GM23338 (cell line): Measurements from ENCODE around the gene G6PC3. TPM values are rescaled to one million over a fixed set of nuclear protein-coding genes. Genes with fewer than 3 reads are reported as not detected.

Experiments used
- ATAC-seq: fragments of 200-7000 bp; cut with Tn5 transposase; 3 replicates; pipeline ENCODE4 v1.9.1; 2020
- DNase-seq: peaks from one replicate; pipeline ENCODE4 v3.0.0-alpha.2; 2015; ENCODE audit warnings: low spot score
- H2AFZ ChIP-seq: fragments of 200-600 bp; sonication (generic); 2 replicates; pipeline ENCODE4 v1.8.0; 2016; ENCODE audit warnings: antibody characterized with exemption, mild to moderate bottlenecking, moderate library complexity
- H3F3A ChIP-seq: fragments of 200-600 bp; sonication (generic); replicated peaks from 2 replicates; pipeline ENCODE4 v1.8.0; 2017; ENCODE audit warnings: antibody characterized with exemption, mixed run types, low read depth
- H3K27ac ChIP-seq: fragments of 200-600 bp; sonication (generic); 2 replicates; pipeline ENCODE4 v1.6.1; 2016; ENCODE audit warnings: low read depth
- H3K27me3 ChIP-seq: fragments of 200-600 bp; sonication (generic); 2 replicates; pipeline ENCODE4 v1.8.0; 2016; ENCODE audit warnings: mild to moderate bottlenecking, mixed run types, moderate library complexity; ENCODE audit not compliant: insufficient read depth
- H3K36me3 ChIP-seq: fragments of 200-600 bp; sonication (generic); 2 replicates; pipeline ENCODE4 v1.8.0; 2016; ENCODE audit warnings: mild to moderate bottlenecking; ENCODE audit not compliant: insufficient read depth
- H3K4me1 ChIP-seq: fragments of 200-600 bp; sonication (generic); 2 replicates; pipeline ENCODE4 v1.8.0; 2016; ENCODE audit warnings: mild to moderate bottlenecking, moderate library complexity; ENCODE audit not compliant: insufficient read depth
- H3K4me2 ChIP-seq: fragments of 200-600 bp; sonication (generic); 2 replicates; pipeline ENCODE4 v1.7.1; 2017; ENCODE audit warnings: mixed run types
- H3K4me3 ChIP-seq: fragments of 200-600 bp; sonication (generic); 2 replicates; pipeline ENCODE4 v1.6.1; 2016; ENCODE audit warnings: mixed run types
- H3K79me2 ChIP-seq: fragments of 200-600 bp; sonication (generic); replicated peaks from 2 replicates; pipeline ENCODE4 v1.8.0; 2017; ENCODE audit warnings: mild to moderate bottlenecking; ENCODE audit not compliant: insufficient read depth
- H3K9me2 ChIP-seq: fragments of 200-600 bp; sonication (generic); 2 replicates; pipeline ENCODE4 v1.8.0; 2017; ENCODE audit not compliant: insufficient read depth
- H4K20me1 ChIP-seq: fragments of 200-600 bp; sonication (generic); replicated peaks from 2 replicates; pipeline ENCODE4 v1.8.0; 2017; ENCODE audit warnings: mild to moderate bottlenecking; ENCODE audit not compliant: insufficient read depth
- H3K27ac Mint-ChIP-seq: 2 replicates; pipeline ENCODE4 v1.8.0; 2020; ENCODE audit warnings: inconsistent platforms, mild to moderate bottlenecking, moderate library complexity, mixed read lengths
- H3K27me3 Mint-ChIP-seq: 3 replicates; pipeline ENCODE4 v1.8.0; 2022; ENCODE audit warnings: low read depth, mild to moderate bottlenecking, moderate library complexity, mixed read lengths, inconsistent platforms; ENCODE audit not compliant: insufficient read depth, poor library complexity
- H3K36me3 Mint-ChIP-seq: 3 replicates; pipeline ENCODE4 v1.8.0; 2021; ENCODE audit warnings: low read depth, mild to moderate bottlenecking, inconsistent platforms, moderate library complexity, mixed read lengths
- H3K4me1 Mint-ChIP-seq: 3 replicates; pipeline ENCODE4 v1.8.0; 2020; ENCODE audit warnings: mild to moderate bottlenecking, inconsistent platforms, mixed read lengths
- H3K4me3 Mint-ChIP-seq: 3 replicates; pipeline ENCODE4 v1.8.0; 2021; ENCODE audit warnings: moderate library complexity, mild to moderate bottlenecking, inconsistent platforms, mixed read lengths
- H3K9me3 Mint-ChIP-seq: 3 replicates; pipeline ENCODE4 v1.8.0; 2020; ENCODE audit warnings: moderate library complexity, mild to moderate bottlenecking, inconsistent platforms, mixed read lengths
- CREB1 ChIP-seq: fragments of 250-450 bp; sonication (Bioruptor Pico); IDR thresholded peaks from 2 replicates; pipeline ENCODE4 v1.5.0; 2020; ENCODE audit warnings: low read depth, mild to moderate bottlenecking, moderate library complexity
- EZH2 ChIP-seq: fragments of 200-600 bp; sonication (generic); IDR thresholded peaks from one replicate; pipeline ENCODE4 v1.8.0; 2017; ENCODE audit warnings: antibody characterized with exemption, mild to moderate bottlenecking, low read depth; ENCODE audit not compliant: unreplicated experiment
- EZH2phosphoT487 ChIP-seq: fragments of 200-600 bp; sonication (generic); IDR thresholded peaks from one replicate; pipeline ENCODE4 v1.8.1; 2018; ENCODE audit warnings: antibody characterized with exemption; ENCODE audit not compliant: unreplicated experiment
- JUNB ChIP-seq: IDR thresholded peaks from one replicate; pipeline ENCODE4 v1.6.1; 2016; ENCODE audit warnings: antibody characterized with exemption; ENCODE audit not compliant: unreplicated experiment
- NANOG ChIP-seq: IDR thresholded peaks from 2 replicates; pipeline ENCODE4 v1.6.1; 2016; ENCODE audit warnings: antibody characterized with exemption, borderline replicate concordance
- POLR2AphosphoS5 ChIP-seq: IDR thresholded peaks from 2 replicates; pipeline ENCODE4 v1.6.1; 2016; ENCODE audit warnings: antibody characterized with exemption, low read depth
- STAT1 ChIP-seq: IDR thresholded peaks from one replicate; pipeline ENCODE4 v1.6.1; 2016; ENCODE audit warnings: antibody characterized with exemption; ENCODE audit not compliant: unreplicated experiment
- ZNF114 ChIP-seq: fragments of 250-450 bp; sonication (Bioruptor Pico); IDR thresholded peaks from 2 replicates; pipeline ENCODE4 v1.5.0; 2020; ENCODE audit warnings: mild to moderate bottlenecking, moderate library complexity
- ZNF331 ChIP-seq: fragments of 250-450 bp; sonication (Bioruptor Pico); IDR thresholded peaks from 2 replicates; pipeline ENCODE4 v1.5.0; 2020; ENCODE audit warnings: low read depth, mild to moderate bottlenecking, moderate library complexity
- polyA plus RNA-seq: library from polyadenylated mRNA; unstranded; fragments of >200 nt; fragmentation: Nextera tagmentation; extraction: Ambion mirVana; gene quantifications from 2 replicates; pipeline ENCODE4 v1.2.1, GENCODE V29; 2016
- total RNA-seq: library from RNA; depleted of rRNA; stranded (reverse); fragments of >200 nt; shearing (Covaris generic); gene quantifications from 2 replicates; pipeline ENCODE4 v1.2.3, GENCODE V29; 2014
- TF ChIP-seq, protein P1 (sequence below), 2 experiments: fragments of 200-600 bp in 1 of 2; sonication (generic) in 1 of 2; conservative IDR thresholded peaks; 2 replicates each; pipeline versions ENCODE4 v1.5.1 to v1.6.1; 2016 to 2017; ENCODE audit warnings: antibody characterized with exemption in 2 of 2, low read depth in 2 of 2, mild to moderate bottlenecking in 2 of 2, moderate library complexity in 1 of 2
- TF ChIP-seq, protein P2 (sequence below): fragments of 250-450 bp; sonication (Bioruptor Pico); IDR thresholded peaks from 2 replicates; pipeline ENCODE4 v1.5.0; 2020; ENCODE audit warnings: mild to moderate bottlenecking, moderate library complexity
- TF ChIP-seq, protein P3 (sequence below): IDR thresholded peaks from one replicate; pipeline ENCODE4 v1.6.1; 2018; ENCODE audit warnings: antibody characterized with exemption; ENCODE audit not compliant: unreplicated experiment
- TF ChIP-seq, protein P4 (sequence below): IDR thresholded peaks from 2 replicates; pipeline ENCODE4 v1.6.1; 2016; ENCODE audit warnings: antibody characterized with exemption

G6PC3 gene
- total and polyA plus RNA-seq, 2 experiments from 2014 or later, result 112 to 143 TPM

DNA sequence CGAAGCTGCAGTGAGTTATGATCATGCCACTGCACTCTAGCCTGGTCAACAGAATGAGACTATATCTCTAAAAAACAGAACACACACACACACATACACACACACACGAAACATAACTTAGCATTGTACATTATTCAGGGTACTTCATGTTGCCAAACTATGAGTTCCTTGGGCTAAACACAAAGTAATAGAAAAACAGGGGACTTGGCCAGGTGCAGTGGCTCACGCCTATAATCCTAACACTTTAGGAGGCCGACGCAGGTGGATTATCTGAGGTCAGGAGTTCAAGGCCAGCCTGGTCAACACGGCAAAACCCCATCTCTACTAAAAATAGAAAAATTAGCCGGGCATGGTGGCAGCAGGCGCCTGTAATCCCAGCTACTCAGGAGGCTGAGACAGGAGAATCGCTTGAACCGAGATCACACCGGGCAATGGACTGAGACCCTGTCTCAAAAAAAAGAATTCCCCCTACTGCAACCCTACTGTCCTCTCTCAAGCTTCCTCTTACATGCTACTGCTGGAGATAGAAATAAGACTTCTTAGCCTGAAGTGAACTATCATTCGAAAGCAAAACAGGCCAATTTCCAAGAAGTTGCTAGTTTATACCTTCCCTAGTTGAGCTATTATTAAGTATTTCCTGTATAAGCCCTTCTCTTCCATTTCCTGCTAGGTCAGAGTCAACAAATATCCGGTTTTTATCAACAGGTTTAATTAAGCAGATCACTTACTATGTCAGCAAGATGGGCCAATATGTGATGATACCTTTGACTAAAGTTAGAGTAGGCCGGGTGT, 11.2 kb upstream of the G6PC3 start:
- no peak overlapping the region for H3K27ac Mint-ChIP-seq
- Histone ChIP-seq H3K27me3 (no peaks in the 10 kb centered on the region), H4K20me1 (peaks cover 73% of the 10 kb centered on the region), H3K4me2 (no peak overlapping the region), H3K27ac (no peak overlapping the region), H3K9me2 (no peaks in the 10 kb centered on the region), H3K4me1 (peaks cover 2% of the 10 kb centered on the region; the same call in 1 of the 2 replicates), H3K36me3 (peaks cover 54% of the 10 kb centered on the region), H3F3A (peaks cover 9% of the 10 kb centered on the region; the same call in 1 of the 2 replicates), H2AFZ (no peak overlapping the region), H3K4me3 (no peak overlapping the region), H3K79me2 (peaks cover 99% of the 10 kb centered on the region)
- DNase-seq, result no peak
- no peaks in the 10 kb centered on the region for H3K9me3 Mint-ChIP-seq
- peaks cover 89% of the 10 kb centered on the region for H3K36me3 Mint-ChIP-seq
- ATAC-seq, result no peak
- TF ChIP-seq CREB1 (no peak), EZH2 (no peak), POLR2AphosphoS5 (no peak), ZNF114 (CRISPR knock-in tag) (no peak), STAT1 (no peak), JUNB (no peak), NANOG (no peak), ZNF331 (no peak), EZH2phosphoT487 (no peak)
- TF ChIP-seq, protein P1, sequence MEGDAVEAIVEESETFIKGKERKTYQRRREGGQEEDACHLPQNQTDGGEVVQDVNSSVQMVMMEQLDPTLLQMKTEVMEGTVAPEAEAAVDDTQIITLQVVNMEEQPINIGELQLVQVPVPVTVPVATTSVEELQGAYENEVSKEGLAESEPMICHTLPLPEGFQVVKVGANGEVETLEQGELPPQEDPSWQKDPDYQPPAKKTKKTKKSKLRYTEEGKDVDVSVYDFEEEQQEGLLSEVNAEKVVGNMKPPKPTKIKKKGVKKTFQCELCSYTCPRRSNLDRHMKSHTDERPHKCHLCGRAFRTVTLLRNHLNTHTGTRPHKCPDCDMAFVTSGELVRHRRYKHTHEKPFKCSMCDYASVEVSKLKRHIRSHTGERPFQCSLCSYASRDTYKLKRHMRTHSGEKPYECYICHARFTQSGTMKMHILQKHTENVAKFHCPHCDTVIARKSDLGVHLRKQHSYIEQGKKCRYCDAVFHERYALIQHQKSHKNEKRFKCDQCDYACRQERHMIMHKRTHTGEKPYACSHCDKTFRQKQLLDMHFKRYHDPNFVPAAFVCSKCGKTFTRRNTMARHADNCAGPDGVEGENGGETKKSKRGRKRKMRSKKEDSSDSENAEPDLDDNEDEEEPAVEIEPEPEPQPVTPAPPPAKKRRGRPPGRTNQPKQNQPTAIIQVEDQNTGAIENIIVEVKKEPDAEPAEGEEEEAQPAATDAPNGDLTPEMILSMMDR (conservative IDR thresholded peaks at IDR 0.05; ENCODE audit: low read depth in 2 of 2), result no peak
- TF ChIP-seq, protein P2, sequence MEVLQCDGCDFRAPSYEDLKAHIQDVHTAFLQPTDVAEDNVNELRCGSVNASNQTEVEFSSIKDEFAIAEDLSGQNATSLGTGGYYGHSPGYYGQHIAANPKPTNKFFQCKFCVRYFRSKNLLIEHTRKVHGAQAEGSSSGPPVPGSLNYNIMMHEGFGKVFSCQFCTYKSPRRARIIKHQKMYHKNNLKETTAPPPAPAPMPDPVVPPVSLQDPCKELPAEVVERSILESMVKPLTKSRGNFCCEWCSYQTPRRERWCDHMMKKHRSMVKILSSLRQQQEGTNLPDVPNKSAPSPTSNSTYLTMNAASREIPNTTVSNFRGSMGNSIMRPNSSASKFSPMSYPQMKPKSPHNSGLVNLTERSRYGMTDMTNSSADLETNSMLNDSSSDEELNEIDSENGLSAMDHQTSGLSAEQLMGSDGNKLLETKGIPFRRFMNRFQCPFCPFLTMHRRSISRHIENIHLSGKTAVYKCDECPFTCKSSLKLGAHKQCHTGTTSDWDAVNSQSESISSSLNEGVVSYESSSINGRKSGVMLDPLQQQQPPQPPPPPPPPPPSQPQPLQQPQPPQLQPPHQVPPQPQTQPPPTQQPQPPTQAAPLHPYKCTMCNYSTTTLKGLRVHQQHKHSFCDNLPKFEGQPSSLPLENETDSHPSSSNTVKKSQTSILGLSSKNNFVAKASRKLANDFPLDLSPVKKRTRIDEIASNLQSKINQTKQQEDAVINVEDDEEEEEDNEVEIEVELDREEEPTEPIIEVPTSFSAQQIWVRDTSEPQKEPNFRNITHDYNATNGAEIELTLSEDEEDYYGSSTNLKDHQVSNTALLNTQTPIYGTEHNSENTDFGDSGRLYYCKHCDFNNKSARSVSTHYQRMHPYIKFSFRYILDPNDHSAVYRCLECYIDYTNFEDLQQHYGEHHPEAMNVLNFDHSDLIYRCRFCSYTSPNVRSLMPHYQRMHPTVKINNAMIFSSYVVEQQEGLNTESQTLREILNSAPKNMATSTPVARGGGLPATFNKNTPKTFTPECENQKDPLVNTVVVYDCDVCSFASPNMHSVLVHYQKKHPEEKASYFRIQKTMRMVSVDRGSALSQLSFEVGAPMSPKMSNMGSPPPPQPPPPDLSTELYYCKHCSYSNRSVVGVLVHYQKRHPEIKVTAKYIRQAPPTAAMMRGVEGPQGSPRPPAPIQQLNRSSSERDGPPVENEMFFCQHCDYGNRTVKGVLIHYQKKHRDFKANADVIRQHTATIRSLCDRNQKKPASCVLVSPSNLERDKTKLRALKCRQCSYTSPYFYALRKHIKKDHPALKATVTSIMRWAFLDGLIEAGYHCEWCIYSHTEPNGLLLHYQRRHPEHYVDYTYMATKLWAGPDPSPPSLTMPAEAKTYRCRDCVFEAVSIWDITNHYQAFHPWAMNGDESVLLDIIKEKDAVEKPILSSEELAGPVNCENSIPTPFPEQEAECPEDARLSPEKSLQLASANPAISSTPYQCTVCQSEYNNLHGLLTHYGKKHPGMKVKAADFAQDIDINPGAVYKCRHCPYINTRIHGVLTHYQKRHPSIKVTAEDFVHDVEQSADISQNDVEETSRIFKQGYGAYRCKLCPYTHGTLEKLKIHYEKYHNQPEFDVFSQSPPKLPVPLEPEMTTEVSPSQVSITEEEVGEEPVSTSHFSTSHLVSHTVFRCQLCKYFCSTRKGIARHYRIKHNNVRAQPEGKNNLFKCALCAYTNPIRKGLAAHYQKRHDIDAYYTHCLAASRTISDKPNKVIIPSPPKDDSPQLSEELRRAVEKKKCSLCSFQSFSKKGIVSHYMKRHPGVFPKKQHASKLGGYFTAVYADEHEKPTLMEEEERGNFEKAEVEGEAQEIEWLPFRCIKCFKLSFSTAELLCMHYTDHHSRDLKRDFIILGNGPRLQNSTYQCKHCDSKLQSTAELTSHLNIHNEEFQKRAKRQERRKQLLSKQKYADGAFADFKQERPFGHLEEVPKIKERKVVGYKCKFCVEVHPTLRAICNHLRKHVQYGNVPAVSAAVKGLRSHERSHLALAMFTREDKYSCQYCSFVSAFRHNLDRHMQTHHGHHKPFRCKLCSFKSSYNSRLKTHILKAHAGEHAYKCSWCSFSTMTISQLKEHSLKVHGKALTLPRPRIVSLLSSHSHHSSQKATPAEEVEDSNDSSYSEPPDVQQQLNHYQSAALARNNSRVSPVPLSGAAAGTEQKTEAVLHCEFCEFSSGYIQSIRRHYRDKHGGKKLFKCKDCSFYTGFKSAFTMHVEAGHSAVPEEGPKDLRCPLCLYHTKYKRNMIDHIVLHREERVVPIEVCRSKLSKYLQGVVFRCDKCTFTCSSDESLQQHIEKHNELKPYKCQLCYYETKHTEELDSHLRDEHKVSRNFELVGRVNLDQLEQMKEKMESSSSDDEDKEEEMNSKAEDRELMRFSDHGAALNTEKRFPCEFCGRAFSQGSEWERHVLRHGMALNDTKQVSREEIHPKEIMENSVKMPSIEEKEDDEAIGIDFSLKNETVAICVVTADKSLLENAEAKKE (CRISPR knock-in tag), result no peak
- TF ChIP-seq, protein P3, sequence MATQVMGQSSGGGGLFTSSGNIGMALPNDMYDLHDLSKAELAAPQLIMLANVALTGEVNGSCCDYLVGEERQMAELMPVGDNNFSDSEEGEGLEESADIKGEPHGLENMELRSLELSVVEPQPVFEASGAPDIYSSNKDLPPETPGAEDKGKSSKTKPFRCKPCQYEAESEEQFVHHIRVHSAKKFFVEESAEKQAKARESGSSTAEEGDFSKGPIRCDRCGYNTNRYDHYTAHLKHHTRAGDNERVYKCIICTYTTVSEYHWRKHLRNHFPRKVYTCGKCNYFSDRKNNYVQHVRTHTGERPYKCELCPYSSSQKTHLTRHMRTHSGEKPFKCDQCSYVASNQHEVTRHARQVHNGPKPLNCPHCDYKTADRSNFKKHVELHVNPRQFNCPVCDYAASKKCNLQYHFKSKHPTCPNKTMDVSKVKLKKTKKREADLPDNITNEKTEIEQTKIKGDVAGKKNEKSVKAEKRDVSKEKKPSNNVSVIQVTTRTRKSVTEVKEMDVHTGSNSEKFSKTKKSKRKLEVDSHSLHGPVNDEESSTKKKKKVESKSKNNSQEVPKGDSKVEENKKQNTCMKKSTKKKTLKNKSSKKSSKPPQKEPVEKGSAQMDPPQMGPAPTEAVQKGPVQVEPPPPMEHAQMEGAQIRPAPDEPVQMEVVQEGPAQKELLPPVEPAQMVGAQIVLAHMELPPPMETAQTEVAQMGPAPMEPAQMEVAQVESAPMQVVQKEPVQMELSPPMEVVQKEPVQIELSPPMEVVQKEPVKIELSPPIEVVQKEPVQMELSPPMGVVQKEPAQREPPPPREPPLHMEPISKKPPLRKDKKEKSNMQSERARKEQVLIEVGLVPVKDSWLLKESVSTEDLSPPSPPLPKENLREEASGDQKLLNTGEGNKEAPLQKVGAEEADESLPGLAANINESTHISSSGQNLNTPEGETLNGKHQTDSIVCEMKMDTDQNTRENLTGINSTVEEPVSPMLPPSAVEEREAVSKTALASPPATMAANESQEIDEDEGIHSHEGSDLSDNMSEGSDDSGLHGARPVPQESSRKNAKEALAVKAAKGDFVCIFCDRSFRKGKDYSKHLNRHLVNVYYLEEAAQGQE, result no peak
- TF ChIP-seq, protein P4, sequence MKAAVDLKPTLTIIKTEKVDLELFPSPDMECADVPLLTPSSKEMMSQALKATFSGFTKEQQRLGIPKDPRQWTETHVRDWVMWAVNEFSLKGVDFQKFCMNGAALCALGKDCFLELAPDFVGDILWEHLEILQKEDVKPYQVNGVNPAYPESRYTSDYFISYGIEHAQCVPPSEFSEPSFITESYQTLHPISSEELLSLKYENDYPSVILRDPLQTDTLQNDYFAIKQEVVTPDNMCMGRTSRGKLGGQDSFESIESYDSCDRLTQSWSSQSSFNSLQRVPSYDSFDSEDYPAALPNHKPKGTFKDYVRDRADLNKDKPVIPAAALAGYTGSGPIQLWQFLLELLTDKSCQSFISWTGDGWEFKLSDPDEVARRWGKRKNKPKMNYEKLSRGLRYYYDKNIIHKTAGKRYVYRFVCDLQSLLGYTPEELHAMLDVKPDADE, result no peak
- no peaks in the 10 kb centered on the region for H3K27me3 Mint-ChIP-seq
- H3K4me1 Mint-ChIP-seq, result peaks cover 13% of the 10 kb centered on the region
- H3K4me3 Mint-ChIP-seq, result no peak overlapping the region
